ENCODE measurements around the gene TSC2.

TSC2 gene

GRCh38 chr16:2005646-2006045 is 42.1 kb upstream of the TSC2 start:
- TF ChIP-seq, protein P1, sequence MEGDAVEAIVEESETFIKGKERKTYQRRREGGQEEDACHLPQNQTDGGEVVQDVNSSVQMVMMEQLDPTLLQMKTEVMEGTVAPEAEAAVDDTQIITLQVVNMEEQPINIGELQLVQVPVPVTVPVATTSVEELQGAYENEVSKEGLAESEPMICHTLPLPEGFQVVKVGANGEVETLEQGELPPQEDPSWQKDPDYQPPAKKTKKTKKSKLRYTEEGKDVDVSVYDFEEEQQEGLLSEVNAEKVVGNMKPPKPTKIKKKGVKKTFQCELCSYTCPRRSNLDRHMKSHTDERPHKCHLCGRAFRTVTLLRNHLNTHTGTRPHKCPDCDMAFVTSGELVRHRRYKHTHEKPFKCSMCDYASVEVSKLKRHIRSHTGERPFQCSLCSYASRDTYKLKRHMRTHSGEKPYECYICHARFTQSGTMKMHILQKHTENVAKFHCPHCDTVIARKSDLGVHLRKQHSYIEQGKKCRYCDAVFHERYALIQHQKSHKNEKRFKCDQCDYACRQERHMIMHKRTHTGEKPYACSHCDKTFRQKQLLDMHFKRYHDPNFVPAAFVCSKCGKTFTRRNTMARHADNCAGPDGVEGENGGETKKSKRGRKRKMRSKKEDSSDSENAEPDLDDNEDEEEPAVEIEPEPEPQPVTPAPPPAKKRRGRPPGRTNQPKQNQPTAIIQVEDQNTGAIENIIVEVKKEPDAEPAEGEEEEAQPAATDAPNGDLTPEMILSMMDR (IDR thresholded peaks at IDR 0.05; ENCODE audit: low read depth, low read length), result no peak
- no peak overlapping the region for H3K4me3 ChIP-seq (replicated peaks in 1 of 2; ENCODE audit: low read depth in 2 of 2, low read length in 2 of 2)
- DNase-seq (ENCODE audit: low read depth in 2 of 2), result no peak

GRCh38 chr16:2006317-2006716 is 41.5 kb upstream of the TSC2 start:
- H3K4me3 ChIP-seq (replicated peaks in 1 of 2; ENCODE audit: low read depth in 2 of 2, low read length in 2 of 2), result no peak overlapping the region
- DNase-seq (ENCODE audit: low read depth in 2 of 2), result no peak
- TF ChIP-seq, protein P1 (IDR thresholded peaks at IDR 0.05; ENCODE audit: low read depth, low read length), result no peak

GRCh38 chr16:2007081-2007836 is 40.5 kb upstream of the TSC2 start:
- H3K4me3 ChIP-seq (replicated peaks in 1 of 2; ENCODE audit: low read depth in 2 of 2, low read length in 2 of 2), result peak overlapping the region in 1 of 2 donors; percentile 79

DNA sequence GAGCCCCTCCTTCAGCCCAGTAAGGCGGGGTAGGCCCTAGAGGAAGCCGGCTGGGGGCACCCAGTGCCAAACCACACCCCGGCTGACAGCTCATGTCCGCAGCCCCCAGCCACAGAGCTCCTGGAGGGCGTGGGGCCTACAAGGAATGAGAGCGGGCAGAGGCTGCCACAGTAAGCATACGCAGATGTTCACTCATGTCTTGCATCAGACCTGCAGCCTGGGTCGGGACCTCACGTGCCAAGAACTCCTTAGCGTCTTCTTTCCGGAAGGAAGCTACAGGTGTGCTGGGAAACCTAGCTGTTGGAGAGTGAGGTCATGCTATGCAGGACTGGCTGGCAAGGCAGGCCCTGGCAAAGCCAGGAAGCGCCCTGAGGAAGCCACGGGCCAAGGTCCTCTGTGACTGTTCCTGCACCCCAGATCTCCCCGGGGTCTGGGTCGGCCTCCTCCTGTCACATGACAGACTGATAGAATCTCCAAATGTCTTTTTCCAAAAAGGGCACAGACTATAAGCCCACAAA is 39.7 kb upstream of the TSC2 start:
- DNase-seq (ENCODE audit: low read depth in 2 of 2), result peak; percentile 68 to 77
- H3K4me3 ChIP-seq (replicated peaks in 1 of 2; ENCODE audit: low read depth in 2 of 2, low read length in 2 of 2), result peak overlapping the region; percentile 63 to 79

More at GRCh38 chr16:2007081-2007836, 40.5 kb upstream of the TSC2 start:
- DNase-seq (ENCODE audit: low read depth in 2 of 2), result no peak
- TF ChIP-seq, protein P1 (IDR thresholded peaks at IDR 0.05; ENCODE audit: low read depth, low read length), result no peak

GRCh38 chr16:2008631-2009163 is 39.1 kb upstream of the TSC2 start:
- H3K4me3 ChIP-seq (replicated peaks in 1 of 2; ENCODE audit: low read depth in 2 of 2, low read length in 2 of 2), result peak overlapping the region; percentile 63 to 79
- TF ChIP-seq, protein P1 (IDR thresholded peaks at IDR 0.05; ENCODE audit: low read depth, low read length), result no peak
- DNase-seq (ENCODE audit: low read depth in 2 of 2), result peak; percentile 53 to 66

More for the DNA sequence above, 39.7 kb upstream of the TSC2 start:
- TF ChIP-seq, protein P1 (IDR thresholded peaks at IDR 0.05; ENCODE audit: low read depth, low read length), result no peak

DNA sequence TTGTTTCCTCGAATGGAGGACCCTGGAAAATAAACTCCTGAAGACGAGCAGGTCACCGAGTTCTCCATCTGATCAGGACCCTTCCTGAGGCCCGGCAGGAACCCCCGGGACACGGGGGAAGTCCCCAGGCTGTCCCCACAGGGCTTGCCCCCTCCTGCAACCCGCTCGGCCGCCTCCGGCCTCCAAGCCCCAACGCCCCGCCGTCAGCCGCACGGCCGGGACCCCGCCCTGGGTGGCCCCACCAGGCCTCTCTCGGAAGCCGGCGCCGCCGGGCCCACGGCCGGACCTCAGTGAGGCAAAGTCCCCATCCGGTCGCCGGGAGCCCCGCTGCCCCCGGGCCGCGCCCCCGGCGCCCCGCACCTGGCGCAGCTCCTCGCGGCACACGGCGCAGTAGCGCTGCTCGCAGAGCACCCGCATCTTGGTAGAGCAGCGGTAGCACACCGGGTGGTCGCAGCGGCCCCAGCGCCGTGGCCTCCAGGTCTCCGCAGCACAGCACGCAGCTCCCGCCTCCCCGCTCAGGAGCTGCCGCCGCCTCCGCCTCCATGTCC is 38.5 kb upstream of the TSC2 start:
- peak overlapping the region; percentile 63 to 79 for H3K4me3 ChIP-seq (replicated peaks in 1 of 2; ENCODE audit: low read depth in 2 of 2, low read length in 2 of 2)
- no peak for DNase-seq (ENCODE audit: low read depth in 2 of 2)

More for the DNA sequence above, 38.5 kb upstream of the TSC2 start:
- TF ChIP-seq, protein P1 (IDR thresholded peaks at IDR 0.05; ENCODE audit: low read depth, low read length), result no peak
